ENCODE results near the gene ABRACL.

DNA sequence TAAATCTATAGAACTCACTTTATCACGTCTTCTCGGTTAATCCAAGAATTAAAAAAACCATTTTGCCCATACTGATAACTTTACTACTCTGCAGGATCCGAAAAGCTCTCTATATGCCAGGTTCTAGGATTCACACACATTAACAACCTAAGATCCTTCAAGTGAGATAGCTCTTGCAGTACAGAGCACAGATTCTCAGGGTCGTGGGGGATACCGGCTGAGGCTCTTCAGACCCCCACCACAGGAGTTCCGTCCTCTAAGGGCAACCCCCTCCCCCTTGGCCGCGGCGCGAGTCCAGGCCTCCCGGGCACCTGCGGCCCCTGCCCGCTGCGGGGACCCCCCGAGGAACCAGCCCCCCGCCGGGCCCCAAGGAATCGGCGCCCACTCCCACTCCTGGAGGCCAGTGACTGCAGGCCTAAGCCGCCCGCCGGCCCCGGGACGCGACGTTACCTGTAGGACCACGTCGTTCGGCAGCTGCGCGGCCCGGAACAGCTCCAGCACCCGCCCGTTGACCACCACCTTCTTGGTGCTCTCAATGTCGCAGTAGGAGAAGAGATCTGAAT is 41.4 kb upstream of the ABRACL start:
- TF ChIP-seq CTCF (IDR thresholded peaks at IDR 0.05): no peak
- no peak for TF ChIP-seq EZH2 (IDR thresholded peaks at IDR 0.05; ENCODE audit: borderline replicate concordance, insufficient read depth, low read depth, low read length, poor library complexity, severe bottlenecking)
